Mucosa of rectum (tissue), 2 donors: ENCODE data around the gene PEA15.

Experiments used
- H3K27ac ChIP-seq, 2 donors: one replicate each; pipeline ENCODE4 v1.7.0; 2013; ENCODE audit warnings: inconsistent platforms in 2 of 2, low read depth in 2 of 2, low read length in 2 of 2
- H3K27me3 ChIP-seq, 2 donors: one replicate each; pipeline ENCODE4 v1.7.0; 2013; ENCODE audit warnings: low read length in 2 of 2; ENCODE audit not compliant: control insufficient read depth in 2 of 2, insufficient read depth in 2 of 2
- H3K36me3 ChIP-seq, 2 donors: one replicate each; pipeline ENCODE4 v1.7.0; 2013; ENCODE audit warnings: low read length in 2 of 2; ENCODE audit not compliant: control insufficient read depth in 2 of 2, insufficient read depth in 2 of 2
- H3K4me1 ChIP-seq, 2 donors: one replicate each; pipeline ENCODE4 v1.7.0; 2013; ENCODE audit warnings: low read length in 2 of 2, mild to moderate bottlenecking in 1 of 2; ENCODE audit not compliant: control insufficient read depth in 2 of 2, insufficient read depth in 2 of 2
- H3K4me3 ChIP-seq, 2 donors: one replicate each; pipeline ENCODE4 v1.7.0; 2013; ENCODE audit warnings: low read length in 2 of 2
- H3K9ac ChIP-seq, 2 donors: one replicate each; pipeline ENCODE4 v1.7.0; 2013; ENCODE audit warnings: low read length in 2 of 2, low read depth in 1 of 2, mild to moderate bottlenecking in 1 of 2
- H3K9me3 ChIP-seq, 2 donors: one replicate each; pipeline ENCODE4 v1.7.0; 2013; ENCODE audit warnings: low read length in 2 of 2; ENCODE audit not compliant: control insufficient read depth in 2 of 2
- donor health status: healthy.
- donor health status: Normal muscosa, but diverticular disease.

Gene PEA15

DNA sequence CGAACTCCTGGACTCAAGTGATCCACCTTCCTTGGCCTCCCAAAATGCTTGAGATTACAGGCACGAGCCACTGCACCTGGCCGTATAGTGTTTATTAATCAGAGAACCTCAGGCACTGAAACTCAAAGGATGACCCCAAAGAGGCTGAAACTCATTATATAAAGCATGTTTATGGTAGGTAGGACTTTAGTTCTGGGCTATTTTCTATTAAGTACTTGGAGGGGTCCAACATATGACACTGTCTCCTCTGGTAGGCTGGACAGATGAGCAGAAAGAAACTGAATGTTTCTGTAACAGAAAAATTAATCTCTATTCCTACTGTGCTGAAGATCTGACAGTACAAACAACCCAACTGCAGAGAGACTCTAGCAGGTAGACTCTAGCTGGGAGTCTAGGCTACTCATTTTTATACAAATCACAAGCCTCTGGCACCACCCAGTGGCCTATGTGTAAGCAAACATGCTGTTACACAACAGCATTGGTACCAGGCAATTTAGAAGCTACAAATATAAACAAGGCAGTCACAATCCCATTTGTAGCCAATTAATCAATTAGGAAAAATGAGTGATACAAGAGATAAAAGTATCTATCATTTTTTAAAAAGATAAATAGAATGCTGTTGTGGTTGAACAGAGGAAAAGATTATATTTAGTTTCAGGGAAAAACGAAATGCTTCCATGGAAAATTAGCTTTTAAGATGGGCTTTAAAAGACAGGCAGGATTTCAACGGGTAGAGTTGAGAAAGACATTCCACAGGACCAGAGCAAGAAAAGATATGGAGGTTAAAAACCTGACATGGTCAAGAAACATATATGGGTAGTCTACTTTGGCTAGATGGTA, 46.7 kb downstream of the PEA15 start:
- Histone ChIP-seq H3K36me3 (peaks cover 0 to 7% of the 10 kb centered on the region in 2 donors), H3K27ac (no peak overlapping the region), H3K4me1 (no peaks in the 10 kb centered on the region), H3K4me3 (no peak overlapping the region), H3K27me3 (no peaks in the 10 kb centered on the region), H3K9ac (no peak overlapping the region), H3K9me3 (no peaks in the 10 kb centered on the region)

GRCh38 chr1:160255781-160256300, 50.7 kb downstream of the PEA15 start:
- Histone ChIP-seq H3K36me3 (peaks cover 0 to 6% of the 10 kb centered on the region in 2 donors), H3K4me1 (peaks cover 2 to 4% of the 10 kb centered on the region in 2 donors)

DNA sequence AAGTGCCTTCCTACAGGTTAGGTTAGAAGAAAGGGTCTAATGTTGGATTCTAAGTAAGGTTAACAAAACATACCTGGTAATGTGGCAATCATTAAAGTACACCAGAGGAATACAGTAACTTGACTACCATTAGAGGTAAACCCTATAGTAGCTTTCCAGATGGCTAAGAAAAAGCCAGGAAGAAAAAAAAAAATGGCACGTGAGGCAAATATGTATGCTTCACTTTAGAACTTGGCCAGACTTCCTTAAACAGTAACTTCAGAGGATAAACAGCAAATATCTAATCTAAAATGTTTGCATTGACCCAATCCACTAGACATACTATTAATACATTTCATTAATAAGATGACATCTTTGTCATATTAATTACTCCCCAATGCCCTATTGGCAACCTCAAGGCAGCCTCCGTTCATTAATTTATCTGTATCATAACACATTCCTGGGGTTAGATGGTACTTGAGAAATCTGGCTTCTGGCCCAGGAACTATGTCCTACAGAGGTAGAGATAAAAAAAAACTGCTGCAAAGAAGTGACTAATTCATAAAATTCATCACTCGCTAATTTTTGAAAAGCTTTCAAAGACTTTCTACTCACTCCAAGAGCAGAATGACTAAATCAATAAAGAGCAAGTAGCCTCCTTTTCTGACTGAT, 51.3 kb downstream of the PEA15 start:
- Histone ChIP-seq H3K9ac (no peak overlapping the region), H3K9me3 (no peaks in the 10 kb centered on the region), H3K4me3 (no peak overlapping the region), H3K36me3 (peaks cover 0 to 3% of the 10 kb centered on the region in 2 donors), H3K27me3 (no peaks in the 10 kb centered on the region), H3K4me1 (peaks cover 8% of the 10 kb centered on the region in 2 donors), H3K27ac (no peak overlapping the region)

More at GRCh38 chr1:160255781-160256300, 50.7 kb downstream of the PEA15 start:
- no peaks in the 10 kb centered on the region for H3K9me3 ChIP-seq
- no peaks in the 10 kb centered on the region for H3K27me3 ChIP-seq
- H3K27ac ChIP-seq, result no peak overlapping the region
- H3K9ac ChIP-seq, result no peak overlapping the region
- no peak overlapping the region for H3K4me3 ChIP-seq

DNA sequence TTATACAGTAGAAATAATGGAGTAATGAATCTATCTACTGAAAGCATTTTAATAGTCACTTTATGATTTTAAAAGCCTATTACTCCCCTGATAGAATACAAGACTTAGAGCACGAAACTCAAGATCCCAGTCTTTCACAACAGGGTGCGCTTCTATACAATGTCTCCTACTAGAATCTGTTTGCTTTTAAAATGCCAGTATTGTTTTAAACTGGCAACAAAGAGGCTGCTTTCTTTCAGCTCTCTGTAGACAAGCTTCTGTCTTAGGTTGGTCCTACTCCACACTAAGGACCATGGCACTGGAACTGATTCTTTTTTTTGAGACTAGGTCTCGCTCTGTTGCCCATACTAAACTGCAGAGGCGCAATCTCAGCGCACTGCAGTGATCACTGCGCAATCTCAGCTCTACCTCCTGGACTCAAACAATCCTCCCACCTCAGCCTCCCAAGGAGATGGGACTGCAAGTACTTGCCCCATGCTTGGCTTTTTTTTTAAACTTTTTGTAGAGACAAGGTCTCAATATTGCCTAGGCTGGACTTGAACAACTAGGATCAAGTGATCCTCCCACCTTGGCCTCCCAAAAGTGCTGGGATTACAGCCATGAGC, 52.3 kb downstream of the PEA15 start:
- Histone ChIP-seq H3K4me1 (peaks cover 8% of the 10 kb centered on the region in 2 donors), H3K9ac (no peak overlapping the region), H3K27ac (no peak overlapping the region), H3K27me3 (no peaks in the 10 kb centered on the region), H3K36me3 (peaks cover 0 to 3% of the 10 kb centered on the region in 2 donors), H3K4me3 (no peak overlapping the region), H3K9me3 (no peaks in the 10 kb centered on the region)

- Histone ChIP-seq H3K27me3 (no peaks in the 10 kb centered on the region), H3K36me3 (peaks cover 0 to 3% of the 10 kb centered on the region in 2 donors), H3K9me3 (no peaks in the 10 kb centered on the region), H3K4me3 (no peak overlapping the region), H3K27ac (no peak overlapping the region), H3K4me1 (peaks cover 8 to 16% of the 10 kb centered on the region in 2 donors), H3K9ac (no peak overlapping the region)
Measured at GRCh38 chr1:160258177-160258798, 53.1 kb downstream of the PEA15 start.

DNA sequence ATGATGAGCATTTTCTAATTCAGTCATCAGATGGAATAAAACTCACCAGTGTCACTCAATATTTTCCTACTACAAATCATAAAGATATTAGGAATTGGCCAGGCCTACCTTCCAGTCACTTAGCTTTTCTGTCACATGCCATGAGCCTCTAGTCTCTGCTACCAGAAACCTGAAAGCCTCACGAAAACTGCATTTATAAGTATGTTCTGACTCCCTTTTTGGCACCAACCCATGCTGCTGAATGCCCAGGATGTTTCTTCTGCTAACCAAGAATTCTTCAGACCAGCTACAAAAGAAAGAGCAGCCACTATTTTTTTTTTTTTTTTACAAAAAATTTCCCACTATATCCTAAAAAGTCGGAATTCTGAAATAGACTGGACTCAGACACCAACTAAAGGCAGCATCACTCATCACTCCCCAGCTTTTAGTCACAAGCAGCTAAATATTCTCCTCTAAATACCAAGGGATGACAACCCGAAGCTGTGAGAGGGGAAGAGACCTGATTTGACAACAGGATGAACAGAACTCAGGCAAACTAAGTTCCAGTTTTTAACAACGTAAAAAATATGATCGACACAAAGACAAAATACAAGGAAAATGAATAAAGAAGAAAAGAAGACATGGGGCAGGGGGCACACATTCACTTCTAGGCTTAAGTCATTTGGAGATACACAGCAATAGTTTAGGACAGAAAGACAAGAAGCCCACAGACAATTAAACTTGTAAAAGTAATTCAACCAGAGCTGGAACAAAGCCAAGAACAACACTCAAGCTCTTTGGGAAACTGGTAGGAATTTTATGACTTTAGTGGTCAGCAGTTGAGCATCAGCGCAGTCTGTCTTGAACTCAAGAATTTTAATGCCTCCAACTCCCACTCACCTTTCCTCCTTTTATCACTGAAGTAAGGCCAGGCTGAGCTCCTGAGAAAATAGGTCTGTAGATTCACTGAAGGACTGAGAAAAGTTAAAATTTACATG, 55.5 kb downstream of the PEA15 start:
- H3K9me3 ChIP-seq, result no peaks in the 10 kb centered on the region
- H3K9ac ChIP-seq, result peak overlapping the region; percentile 43 to 95
- peaks cover 8 to 19% of the 10 kb centered on the region in 2 donors for H3K4me1 ChIP-seq
- H3K36me3 ChIP-seq, result no peaks in the 10 kb centered on the region
- peak overlapping the region in 1 of 2 donors; percentile 29 for H3K27ac ChIP-seq
- no peaks in the 10 kb centered on the region for H3K27me3 ChIP-seq
- H3K4me3 ChIP-seq, result peak overlapping the region; percentile 87 to 97

- Histone ChIP-seq H3K36me3 (no peaks in the 10 kb centered on the region), H3K27ac (peak overlapping the region; percentile 94 to 98), H3K9ac (peak overlapping the region; percentile 95 to 99), H3K4me3 (peak overlapping the region; percentile 87 to 97), H3K27me3 (no peaks in the 10 kb centered on the region), H3K9me3 (no peaks in the 10 kb centered on the region), H3K4me1 (peaks cover 8 to 19% of the 10 kb centered on the region in 2 donors)
Measured at GRCh38 chr1:160261556-160261892, 56.3 kb downstream of the PEA15 start.

- Histone ChIP-seq H3K27me3 (no peaks in the 10 kb centered on the region), H3K4me1 (peaks cover 8 to 19% of the 10 kb centered on the region in 2 donors), H3K27ac (peak within 1 kb of the TSS; percentile 94 to 98), H3K36me3 (no peaks in the 10 kb centered on the region), H3K4me3 (peak within 1 kb of the TSS; percentile 87 to 97), H3K9me3 (no peaks in the 10 kb centered on the region), H3K9ac (peak within 1 kb of the TSS; percentile 95 to 99)
Measured at GRCh38 chr1:160261893-160262794, 57.0 kb downstream of the PEA15 start, which contains the start of gene DCAF8. Gene DCAF8 (minus strand): TSS chr1:160262549. CDS start chr1:160244008, 18,541 bp downstream.
